ENCODE results near the gene ADAMTSL3.

ADAMTSL3 gene

GRCh38 chr15:83653639-83654378 is at the start of gene ADAMTSL3:
TSS of gene ADAMTSL3 (plus strand) at chr15:83654123. CDS start at chr15:83655762, 1,639 bp downstream.
- DNase-seq = no peak

GRCh38 chr15:83604549-83604948 is 49.4 kb upstream of the ADAMTSL3 start:
- DNase-seq = no peak

- DNase-seq = no peak
Observed at GRCh38 chr15:83605111-83605945, 48.6 kb upstream of the ADAMTSL3 start.

GRCh38 chr15:83610132-83610531 is 43.8 kb upstream of the ADAMTSL3 start:
- no peak for DNase-seq

- DNase-seq = no peak
Observed at GRCh38 chr15:83610901-83611685, 42.8 kb upstream of the ADAMTSL3 start.

- DNase-seq = no peak
Observed at GRCh38 chr15:83612226-83612625, 41.7 kb upstream of the ADAMTSL3 start.

- no peak for DNase-seq
Observed at GRCh38 chr15:83612898-83613635, 40.9 kb upstream of the ADAMTSL3 start.

- no peak for DNase-seq
Observed at GRCh38 chr15:83613714-83614113, 40.2 kb upstream of the ADAMTSL3 start.

- DNase-seq = no peak
Observed at GRCh38 chr15:83616840-83617239, 37.1 kb upstream of the ADAMTSL3 start.

- no peak for DNase-seq
Observed at GRCh38 chr15:83626171-83626802, 27.6 kb upstream of the ADAMTSL3 start.

GRCh38 chr15:83631534-83631933 is 22.4 kb upstream of the ADAMTSL3 start:
- no peak for DNase-seq

- DNase-seq = no peak
Observed at GRCh38 chr15:83643201-83643600, 10.7 kb upstream of the ADAMTSL3 start.

GRCh38 chr15:83644439-83644838 is 9.5 kb upstream of the ADAMTSL3 start:
- no peak for DNase-seq

GRCh38 chr15:83650831-83651230 is 3.1 kb upstream of the ADAMTSL3 start:
- DNase-seq = no peak

- no peak for DNase-seq
Observed at GRCh38 chr15:83651541-83651940, 2.4 kb upstream of the ADAMTSL3 start.

GRCh38 chr15:83652626-83653204 is 1.2 kb upstream of the ADAMTSL3 start:
- no peak for DNase-seq

GRCh38 chr15:83653288-83653638 is 660 bp upstream of the ADAMTSL3 start:
- no peak for DNase-seq

GRCh38 chr15:83654379-83655236 is 685 bp downstream of the ADAMTSL3 start:
- DNase-seq = no peak

GRCh38 chr15:83655237-83655616 is 1.3 kb downstream of the ADAMTSL3 start:
- no peak for DNase-seq

- no peak for DNase-seq
Observed at GRCh38 chr15:83656192-83656591, 2.3 kb downstream of the ADAMTSL3 start.
